Gastrocnemius medialis (tissue), 4 donors: ENCODE results near the gene GOLGA6L7. TPM values are rescaled to one million over a fixed set of nuclear protein-coding genes. Genes with fewer than 3 reads are reported as not detected.
"Not testable (repeated sequence)": the region's sequence is repeated elsewhere in the genome, so short reads cannot be mapped to it uniquely, and the experiment has no call there.

Experiments used
- ATAC-seq, 2 donors: fragments of 150-250 bp; one replicate each; pipeline ENCODE4 v1.9.1; 2016
- DNase-seq, 2 donors: peaks; one replicate each; pipeline ENCODE4 v3.0.0-alpha.2; 2019
- H3K27ac ChIP-seq, 4 donors: fragments of 200-600 bp; sonication (generic); 1 replicate in 1 of 4; 2 replicates in 3 of 4; pipeline ENCODE4 v1.5.1; 2016 to 2018; ENCODE audit warnings: mild to moderate bottlenecking in 2 of 4, moderate library complexity in 1 of 4
- H3K27me3 ChIP-seq, 3 donors: fragments of 200-600 bp; sonication (generic) in 2 of 3; 1 replicate in 1 of 3; 2 replicates in 2 of 3; pipeline versions ENCODE4 v1.5.1 to v1.6.0; 2016 to 2019; ENCODE audit warnings: mild to moderate bottlenecking in 1 of 3, moderate library complexity in 1 of 3
- H3K36me3 ChIP-seq, 2 donors: fragments of 200-600 bp; sonication (generic) in 1 of 2; one replicate each; pipeline ENCODE4 v1.5.1; 2017 to 2018
- H3K4me1 ChIP-seq, 2 donors: fragments of 200-600 bp; sonication (generic) in 1 of 2; one replicate each; pipeline ENCODE4 v1.5.1; 2016 to 2017; ENCODE audit warnings: mild to moderate bottlenecking in 2 of 2
- H3K4me3 ChIP-seq, 4 donors: fragments of 200-600 bp; sonication (generic) in 3 of 4; 1 replicate in 1 of 4; 2 replicates in 3 of 4; pipeline ENCODE4 v1.5.1; 2016 to 2019; ENCODE audit warnings: mild to moderate bottlenecking in 2 of 4
- H3K9me3 ChIP-seq, 3 donors: fragments of 200-600 bp; sonication (generic) in 2 of 3; 1 replicate in 1 of 3; 2 replicates in 2 of 3; pipeline ENCODE4 v1.5.1; 2016 to 2019
- in situ Hi-C, 4 donors: fragments of 200-750 bp; cut with MboI; loops; one replicate each; pipeline versions ENCODE4 v1.15.0 to v1.8.0; 2017; ENCODE audit warnings: low sequenced_read_pairs in 4 of 4
- intact Hi-C: fragments of 100-400 bp; cut with DNase I; formaldehyde crosslinking; loops from one replicate; pipeline ENCODE4 v1.15.1; 2023; ENCODE audit warnings: low total_unique reads
- total RNA-seq, 4 donors: library from RNA; depleted of rRNA; stranded (reverse); fragments of >200 nt; gene quantifications; one replicate each; pipeline versions ENCODE4 v1.1.0 to v1.2.3, GENCODE V29; 2016

The GOLGA6L7 gene
- total RNA-seq, 4 donors from 2014 or later, result not detected

DNA sequence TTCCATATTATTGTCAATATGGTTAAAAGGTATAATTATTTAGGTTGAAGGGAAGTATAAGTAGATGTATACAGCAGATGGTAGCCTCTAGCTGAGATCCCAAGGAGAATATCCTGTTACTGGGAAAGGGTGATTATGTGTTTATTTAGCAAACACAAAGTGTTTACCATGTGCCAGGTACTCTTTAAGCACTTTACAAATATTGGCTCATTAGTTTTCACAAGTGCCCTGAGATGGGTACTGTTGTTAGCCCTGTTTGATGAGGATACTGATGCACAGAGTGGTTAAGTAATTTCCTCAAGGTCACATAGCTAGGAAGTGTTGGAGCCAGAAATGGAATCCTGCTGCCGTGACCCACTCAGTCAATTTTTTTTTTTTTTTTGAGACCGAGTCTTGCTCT, 48.1 kb downstream of the GOLGA6L7 start:
- H3K4me3 ChIP-seq, H3K9me3 ChIP-seq, H3K4me1 ChIP-seq, intact Hi-C loops, ATAC-seq, in situ Hi-C loops, H3K27me3 ChIP-seq, DNase-seq, H3K27ac ChIP-seq, H3K36me3 ChIP-seq: not testable (repeated sequence)

DNA sequence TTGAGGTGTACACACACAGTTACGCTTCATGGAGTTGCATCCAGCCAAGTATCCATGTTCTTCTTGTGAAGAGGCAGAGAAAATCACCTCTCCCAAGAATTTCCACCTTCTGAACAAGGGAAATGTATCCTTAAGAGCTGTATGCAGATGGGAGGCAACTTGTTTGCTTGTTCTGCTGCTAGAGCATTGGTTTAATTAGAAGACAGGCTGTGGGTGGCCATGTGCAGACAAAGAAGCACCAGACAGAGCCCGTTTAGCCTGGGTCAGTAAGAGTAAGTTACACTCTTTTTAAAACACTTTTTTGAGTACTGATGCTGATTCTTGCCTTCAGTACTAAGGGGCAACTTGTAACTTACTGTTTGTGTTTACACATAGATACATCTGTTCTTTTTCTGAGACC, 50.2 kb downstream of the GOLGA6L7 start:
- H3K4me3 ChIP-seq, ATAC-seq, H3K4me1 ChIP-seq, H3K27ac ChIP-seq, in situ Hi-C loops, H3K27me3 ChIP-seq, H3K9me3 ChIP-seq, DNase-seq, H3K36me3 ChIP-seq, intact Hi-C loops: not testable (repeated sequence)

GRCh38 chr15:28794231-28794630, 54.2 kb downstream of the GOLGA6L7 start:
- ATAC-seq, H3K9me3 ChIP-seq, in situ Hi-C loops, H3K27ac ChIP-seq, H3K4me3 ChIP-seq, H3K4me1 ChIP-seq, H3K36me3 ChIP-seq, DNase-seq, intact Hi-C loops: not testable (repeated sequence)
- peaks cover 5 to 16% (median 13%) of the 10 kb centered on the region in 3 donors for H3K27me3 ChIP-seq

Other genes with a start within 250 kb of the GOLGA6L7 start
- gene GOLGA8M, start 136.2 kb downstream of the GOLGA6L7 start, total RNA-seq, result under 1 TPM in 1 of 4 donors, not detected in 3; 0.61 TPM
- gene APBA2, start 37.3 kb upstream of the GOLGA6L7 start, total RNA-seq, result under 1 TPM in 2 of 4 donors, not detected in 2; 0.19 to 0.31 TPM